Tibial nerve (tissue), 4 donors: ENCODE data around the gene ATXN7L1. TPM values are rescaled to one million over a fixed set of nuclear protein-coding genes. Genes with fewer than 3 reads are reported as not detected.
A peak's percentile ranks its signal among the peaks of the same experiment; 100 is the strongest.
"Not testable (repeated sequence)": the region's sequence is repeated elsewhere in the genome, so short reads cannot be mapped to it uniquely, and the experiment has no call there.

ENCODE experiments used
- DNase-seq, 2 donors: peaks; one replicate each; pipeline ENCODE4 v3.0.0-alpha.2; 2019; ENCODE audit warnings: low spot score in 2 of 2
- H3K27ac ChIP-seq, 4 donors: fragments of 200-600 bp; sonication (generic) in 3 of 4; one replicate each; pipeline ENCODE4 v1.5.1; 2017 to 2019; ENCODE audit warnings: mild to moderate bottlenecking in 1 of 4
- H3K27me3 ChIP-seq, 2 donors: fragments of 200-600 bp; sonication (generic) in 1 of 2; one replicate each; pipeline versions ENCODE4 v1.5.1 to v1.6.0; 2017 to 2019
- H3K36me3 ChIP-seq, 3 donors: fragments of 200-600 bp; sonication (generic); one replicate each; pipeline ENCODE4 v1.5.1; 2018 to 2019
- H3K4me1 ChIP-seq, 4 donors: fragments of 200-600 bp; sonication (generic) in 3 of 4; one replicate each; pipeline ENCODE4 v1.5.1; 2017 to 2019
- H3K4me3 ChIP-seq, 4 donors: fragments of 200-600 bp; sonication (generic) in 3 of 4; one replicate each; pipeline ENCODE4 v1.5.1; 2017 to 2019; ENCODE audit warnings: mild to moderate bottlenecking in 1 of 4, moderate library complexity in 1 of 4
- H3K9me3 ChIP-seq, 4 donors: fragments of 200-600 bp; sonication (generic) in 3 of 4; one replicate each; pipeline ENCODE4 v1.5.1; 2017 to 2019
- CTCF ChIP-seq, 5 experiments: fragments of 200-600 bp in 3 of 5; fragments of 450-650 bp in 2 of 5; sonication (generic) in 3 of 5; IDR thresholded peaks; one replicate each; pipeline ENCODE4 v1.5.1; 2016 to 2019; ENCODE audit warnings: antibody characterized with exemption in 5 of 5, mild to moderate bottlenecking in 3 of 5, moderate library complexity in 2 of 5
- EP300 ChIP-seq, 2 donors: sonication (generic); formaldehyde crosslinking; IDR thresholded peaks; one replicate each; pipeline ENCODE4 v1.6.1; 2017; ENCODE audit warnings: antibody characterized with exemption in 2 of 2, mild to moderate bottlenecking in 1 of 2
- POLR2A ChIP-seq, 2 donors: fragments of 450-650 bp; IDR thresholded peaks; one replicate each; pipeline ENCODE4 v1.6.1; 2017; ENCODE audit warnings: antibody characterized with exemption in 2 of 2, mild to moderate bottlenecking in 2 of 2, moderate library complexity in 2 of 2
- WGBS, 2 donors: methylation state at CpG; one replicate each; pipeline ENCODE4 v1.1.5; 2018; 5-methylcytosine and 5-hydroxymethylcytosine counted together
- total RNA-seq, 4 donors: library from RNA; depleted of rRNA; stranded (reverse); fragments of >200 nt; gene quantifications; one replicate each; pipeline ENCODE4 v1.1.0, GENCODE V29; 2016

Gene ATXN7L1
- total RNA-seq, 4 donors from 2014 or later, result 14.6 to 22.5 (median 19.1) TPM

GRCh38 chr7:105796365-105796764, 80.0 kb downstream of the ATXN7L1 start:
- no peaks in the 10 kb centered on the region for H3K27me3 ChIP-seq
- no peaks in the 10 kb centered on the region for H3K9me3 ChIP-seq
- peaks cover 0 to 16% (median 4%) of the 10 kb centered on the region in 4 donors for H3K4me1 ChIP-seq
- WGBS, 2 donors, result 81 to 84% methylated on average over 2 of the region's 2 CpGs
- no peak overlapping the region for H3K4me3 ChIP-seq
- peaks cover 0 to 8% (median 0%) of the 10 kb centered on the region in 3 donors for H3K36me3 ChIP-seq
- no peak for DNase-seq
- TF ChIP-seq CTCF (IDR thresholded peaks at IDR 0.05), result no peak
- TF ChIP-seq POLR2A (IDR thresholded peaks at IDR 0.05), result no peak
- no peak for TF ChIP-seq EP300 (IDR thresholded peaks at IDR 0.05)
- no peak overlapping the region for H3K27ac ChIP-seq

- peak overlapping the region in 3 of 4 donors; percentile 44 to 64 (median 46) for H3K27ac ChIP-seq
Observed at GRCh38 chr7:105794741-105795729, 81.4 kb downstream of the ATXN7L1 start.

GRCh38 chr7:105792488-105793370, 83.7 kb downstream of the ATXN7L1 start:
- no peak overlapping the region for H3K27ac ChIP-seq
- H3K36me3 ChIP-seq, result peaks cover 0 to 16% (median 0%) of the 10 kb centered on the region in 3 donors
- no peak for TF ChIP-seq EP300 (IDR thresholded peaks at IDR 0.05)
- no peak for TF ChIP-seq POLR2A (IDR thresholded peaks at IDR 0.05)
- 91 to 93% methylated on average over 8 of the region's 8 CpGs for WGBS, 2 donors
- DNase-seq, result no peak
- peaks cover 0 to 16% (median 4%) of the 10 kb centered on the region in 4 donors for H3K4me1 ChIP-seq
- H3K9me3 ChIP-seq, result no peaks in the 10 kb centered on the region
- no peak overlapping the region for H3K4me3 ChIP-seq
- H3K27me3 ChIP-seq, result no peaks in the 10 kb centered on the region

More at GRCh38 chr7:105794741-105795729, 81.4 kb downstream of the ATXN7L1 start:
- Histone ChIP-seq H3K36me3 (peaks cover 0 to 8% (median 0%) of the 10 kb centered on the region in 3 donors), H3K4me3 (no peak overlapping the region), H3K27me3 (no peaks in the 10 kb centered on the region), H3K9me3 (no peaks in the 10 kb centered on the region), H3K4me1 (peaks cover 0 to 16% (median 4%) of the 10 kb centered on the region in 4 donors)
- no peak for TF ChIP-seq EP300 (IDR thresholded peaks at IDR 0.05)
- TF ChIP-seq CTCF (IDR thresholded peaks at IDR 0.05), result no peak
- no peak for TF ChIP-seq POLR2A (IDR thresholded peaks at IDR 0.05)
- 44 to 53% methylated on average over 7 to 8 of the region's 8 CpGs for whole genome bisulfite sequencing, 2 donors
- DNase-seq, result peak in 1 of 2 donors; percentile 27

- Histone ChIP-seq H3K4me3 (no peak overlapping the region), H3K4me1 (peaks cover 0 to 12% (median 4%) of the 10 kb centered on the region in 4 donors), H3K27me3 (no peaks in the 10 kb centered on the region), H3K27ac (no peak overlapping the region), H3K9me3 (no peaks in the 10 kb centered on the region), H3K36me3 (peaks cover 0 to 20% (median 0%) of the 10 kb centered on the region in 3 donors)
- no peak for DNase-seq
- TF ChIP-seq POLR2A (IDR thresholded peaks at IDR 0.05) (no peak), EP300 (IDR thresholded peaks at IDR 0.05) (no peak), CTCF (IDR thresholded peaks at IDR 0.05) (no peak)
- WGBS, 2 donors, result 91% methylated on average over 8 of the region's 8 CpGs
Observed at GRCh38 chr7:105791926-105792325, 84.5 kb downstream of the ATXN7L1 start.

GRCh38 chr7:105790996-105791395, 85.4 kb downstream of the ATXN7L1 start:
- H3K9me3 ChIP-seq, result no peaks in the 10 kb centered on the region
- no peak overlapping the region for H3K27ac ChIP-seq
- WGBS, 2 donors, result 80 to 89% methylated on average over 3 of the region's 3 CpGs
- peaks cover 0 to 8% (median 3%) of the 10 kb centered on the region in 4 donors for H3K4me1 ChIP-seq
- H3K4me3 ChIP-seq, result no peak overlapping the region
- no peak for DNase-seq
- peaks cover 0 to 28% (median 0%) of the 10 kb centered on the region in 3 donors for H3K36me3 ChIP-seq
- TF ChIP-seq EP300 (IDR thresholded peaks at IDR 0.05), result no peak
- TF ChIP-seq POLR2A (IDR thresholded peaks at IDR 0.05), result no peak
- no peak for TF ChIP-seq CTCF (IDR thresholded peaks at IDR 0.05)
- H3K27me3 ChIP-seq, result no peaks in the 10 kb centered on the region

- not testable (repeated sequence) for H3K27ac ChIP-seq, H3K9me3 ChIP-seq, H3K27me3 ChIP-seq, DNase-seq, H3K4me1 ChIP-seq, H3K4me3 ChIP-seq
- peaks cover 0 to 34% (median 0%) of the 10 kb centered on the region in 3 donors for H3K36me3 ChIP-seq
- WGBS, 2 donors, result 97 to 98% methylated on average over 2 of the region's 2 CpGs
Observed at GRCh38 chr7:105790452-105790851, 85.9 kb downstream of the ATXN7L1 start.
